IMR-90 (cell line): ENCODE data around the gene KCTD10. TPM values are rescaled to one million over a fixed set of nuclear protein-coding genes. Genes with fewer than 3 reads are reported as not detected.

ENCODE experiments used
- polyA plus RNA-seq, 3 experiments: library from polyadenylated mRNA; depleted of rRNA; stranded (reverse); fragments of >200 nt; gene quantifications; 2 replicates each; pipeline ENCODE4 v1.2.3, GENCODE V29; 2012; ENCODE audit warnings: low replicate concordance in 1 of 3
- total RNA-seq: library from RNA; depleted of rRNA; stranded (reverse); fragments of >200 nt; gene quantifications from 2 replicates; pipeline ENCODE4 v1.2.3, GENCODE V29; 2012; rRNA removed

KCTD10 gene
- total and polyA plus RNA-seq, 2 of the 4 experiments (the other 2 are of a cell fraction): 72.1 to 88.4 TPM

Other genes starting within 250 kb of the KCTD10 start
- gene FOXN4, start 168.0 kb downstream of the KCTD10 start, total RNA-seq: not detected in 2 replicates
- not detected in 2 replicates for gene FOXN4, start 168.0 kb downstream of the KCTD10 start, polyA plus RNA-seq (2012; rRNA removed)
- not detected in 2 replicates for gene MYO1H, start 129.4 kb downstream of the KCTD10 start, total RNA-seq
- not detected in 2 replicates for gene MYO1H, start 129.4 kb downstream of the KCTD10 start, polyA plus RNA-seq (2012; rRNA removed)
- 18.8 and 19.4 TPM in 2 replicates for gene UBE3B, start 334 bp upstream of the KCTD10 start, total RNA-seq
- 24.3 and 24.9 TPM in 2 replicates for gene UBE3B, start 334 bp upstream of the KCTD10 start, polyA plus RNA-seq (2012; rRNA removed)
- gene MMAB, start 96.2 kb upstream of the KCTD10 start, total RNA-seq: 14.2 and 16.5 TPM in 2 replicates
- 16.9 and 17.3 TPM in 2 replicates for gene MMAB, start 96.2 kb upstream of the KCTD10 start, polyA plus RNA-seq (2012; rRNA removed)
- 6.6 and 6.9 TPM in 2 replicates for gene MVK, start 96.5 kb upstream of the KCTD10 start, total RNA-seq
- gene MVK, start 96.5 kb upstream of the KCTD10 start, polyA plus RNA-seq (2012; rRNA removed): 11.5 and 12.2 TPM in 2 replicates
- under 0.01 TPM in 2 replicates for gene FAM222A, start 236.5 kb upstream of the KCTD10 start, total RNA-seq
- gene FAM222A, start 236.5 kb upstream of the KCTD10 start, polyA plus RNA-seq (2012; rRNA removed): 0.32 and 0.43 TPM in 2 replicates